ENCODE measurements around the gene GPR148.

Gene GPR148

GRCh38 chr2:130749641-130750040, 20.8 kb downstream of the GPR148 start:
- DNase-seq (ENCODE audit: low read depth) = no peak

GRCh38 chr2:130754811-130755210, 25.9 kb downstream of the GPR148 start:
- no peak for DNase-seq (ENCODE audit: low read depth)

- no peak for DNase-seq (ENCODE audit: low read depth)
Measured at GRCh38 chr2:130755256-130756052, 26.6 kb downstream of the GPR148 start, which contains the start of gene AMER3. AMER3 (plus strand) TSS chr2:130755540; CDS start chr2:130762073, 6,533 bp downstream.

GRCh38 chr2:130756053-130756873, 27.4 kb downstream of the GPR148 start:
- DNase-seq (ENCODE audit: low read depth) = no peak

- DNase-seq (ENCODE audit: low read depth) = no peak
Measured at GRCh38 chr2:130756874-130757668, 28.2 kb downstream of the GPR148 start.

GRCh38 chr2:130759906-130760753, 31.3 kb downstream of the GPR148 start:
- DNase-seq (ENCODE audit: low read depth) = no peak

- DNase-seq (ENCODE audit: low read depth) = no peak
Measured at GRCh38 chr2:130760754-130761751, 32.2 kb downstream of the GPR148 start.

GRCh38 chr2:130762031-130762909, 33.4 kb downstream of the GPR148 start:
- DNase-seq (ENCODE audit: low read depth) = no peak

GRCh38 chr2:130762910-130763385, 34.1 kb downstream of the GPR148 start:
- DNase-seq (ENCODE audit: low read depth) = no peak

GRCh38 chr2:130763405-130763804, 34.5 kb downstream of the GPR148 start:
- DNase-seq (ENCODE audit: low read depth) = no peak

GRCh38 chr2:130764035-130764820, 35.4 kb downstream of the GPR148 start:
- no peak for DNase-seq (ENCODE audit: low read depth)

GRCh38 chr2:130764821-130765115, 35.9 kb downstream of the GPR148 start:
- no peak for DNase-seq (ENCODE audit: low read depth)

- DNase-seq (ENCODE audit: low read depth) = no peak
Measured at GRCh38 chr2:130765464-130765863, 36.6 kb downstream of the GPR148 start.

GRCh38 chr2:130766037-130766436, 37.2 kb downstream of the GPR148 start:
- no peak for DNase-seq (ENCODE audit: low read depth)

GRCh38 chr2:130766711-130767407, 38.0 kb downstream of the GPR148 start:
- no peak for DNase-seq (ENCODE audit: low read depth)

GRCh38 chr2:130767408-130767775, 38.5 kb downstream of the GPR148 start:
- DNase-seq (ENCODE audit: low read depth) = no peak

GRCh38 chr2:130768191-130768855, 39.5 kb downstream of the GPR148 start:
- DNase-seq (ENCODE audit: low read depth) = no peak
